HepG2 (cell line): ENCODE data around the gene CIB2. TPM values are rescaled to one million over a fixed set of nuclear protein-coding genes. Genes with fewer than 3 reads are reported as not detected.

Experiments used
- ARID5B ChIP-seq: IDR thresholded peaks from 2 replicates; pipeline ENCODE4 v1.4.0; 2020; ENCODE audit warnings: mild to moderate bottlenecking, missing genetic modification reagents
- FOXJ3 ChIP-seq: sonication (generic); formaldehyde crosslinking; IDR thresholded peaks from 2 replicates; pipeline ENCODE4 v1.4.0; 2020; ENCODE audit warnings: missing genetic modification reagents, mild to moderate bottlenecking, borderline replicate concordance
- JUND ChIP-seq: sonication (generic); formaldehyde crosslinking; IDR thresholded peaks from 2 replicates; pipeline ENCODE4 v1.8.0; 2022; ENCODE audit warnings: mild to moderate bottlenecking, missing genetic modification reagents
- NFE2 ChIP-seq: sonication (generic); formaldehyde crosslinking; IDR thresholded peaks from 2 replicates; pipeline ENCODE4 v1.4.0; 2020; ENCODE audit warnings: missing genetic modification reagents
- NFYC ChIP-seq: IDR thresholded peaks from 2 replicates; pipeline ENCODE4 v1.6.1; 2016; ENCODE audit warnings: missing genetic modification reagents, missing compliant biosample characterization
- NPAS2 ChIP-seq: sonication (generic); formaldehyde crosslinking; IDR thresholded peaks from 2 replicates; pipeline ENCODE4 v1.8.0; 2022; ENCODE audit warnings: mild to moderate bottlenecking, missing genetic modification reagents, borderline replicate concordance
- PCBP1 ChIP-seq: fragments of 200-400 bp; formaldehyde crosslinking; IDR thresholded peaks from 2 replicates; pipeline ENCODE4 v1.6.1; 2017; ENCODE audit warnings: mild to moderate bottlenecking, low read depth, low read length, borderline replicate concordance
- RARA ChIP-seq: IDR thresholded peaks from 2 replicates; pipeline ENCODE4 v1.6.1; 2016; ENCODE audit warnings: missing genetic modification reagents, missing compliant biosample characterization
- RFX1 ChIP-seq: fragments of 450-650 bp; IDR thresholded peaks from 2 replicates; pipeline ENCODE4 v1.6.1; 2017
- RNF2 ChIP-seq: fragments of 450-650 bp; conservative IDR thresholded peaks from 2 replicates; pipeline ENCODE4 v1.6.1; 2016; ENCODE audit warnings: low read depth
- SPEN ChIP-seq: sonication (generic); formaldehyde crosslinking; IDR thresholded peaks from 2 replicates; pipeline ENCODE4 v1.5.1; 2020; ENCODE audit warnings: low read depth, mild to moderate bottlenecking, missing genetic modification reagents
- ZBTB20 ChIP-seq: sonication (generic); formaldehyde crosslinking; IDR thresholded peaks from 2 replicates; pipeline ENCODE4 v1.8.1; 2023; ENCODE audit warnings: missing genetic modification reagents, low read depth, mild to moderate bottlenecking, borderline replicate concordance
- ZFYVE20 ChIP-seq: sonication (generic); formaldehyde crosslinking; IDR thresholded peaks from 2 replicates; pipeline ENCODE4 v1.8.0; 2023; ENCODE audit warnings: low read depth, mild to moderate bottlenecking, moderate library complexity, missing genetic modification reagents, borderline replicate concordance
- ZNF367 ChIP-seq: sonication (generic); formaldehyde crosslinking; IDR thresholded peaks from 2 replicates; pipeline ENCODE4 v1.4.0; 2020; ENCODE audit warnings: missing genetic modification reagents, borderline replicate concordance
- ZNF704 ChIP-seq: sonication (generic); formaldehyde crosslinking; IDR thresholded peaks from 2 replicates; pipeline ENCODE4 v1.8.1; 2023; ENCODE audit warnings: mild to moderate bottlenecking, inconsistent platforms, moderate library complexity, missing genetic modification reagents, borderline replicate concordance
- ZSCAN20 ChIP-seq: sonication (generic); formaldehyde crosslinking; IDR thresholded peaks from 2 replicates; pipeline ENCODE4 v1.4.0; 2020; ENCODE audit warnings: missing genetic modification reagents, mild to moderate bottlenecking, borderline replicate concordance
- polyA plus RNA-seq, 8 experiments: library from polyadenylated mRNA; depleted of rRNA in 3 of 8; stranded (reverse) in 7 of 8; unstranded in 1 of 8; fragments of >200 nt; fragmentation: Illumina TruSeq in 4 of 8; extraction: Trizol in 4 of 8; gene quantifications; 2 replicates each; pipeline versions ENCODE4 v1.2.1 to v1.2.3, GENCODE V29; 2011 to 2016; ENCODE audit warnings: low read depth in 4 of 8, missing spikeins in 1 of 8, mixed read lengths in 1 of 8; ENCODE audit not compliant: insufficient read depth in 1 of 8
- total RNA-seq, 5 experiments: library from RNA; depleted of rRNA; stranded (reverse); fragments of >200 nt; fragmentation: Illumina TruSeq; extraction: Trizol; gene quantifications; 2 replicates each; pipeline ENCODE4 v1.2.3, GENCODE V29; 2016; ENCODE audit warnings: low read depth in 1 of 5
- TF ChIP-seq, protein P1 (sequence below): sonication (generic); formaldehyde crosslinking; IDR thresholded peaks from 2 replicates; pipeline ENCODE4 v1.4.0; 2020; ENCODE audit warnings: missing genetic modification reagents, borderline replicate concordance
- TF ChIP-seq, protein P2 (sequence below): IDR thresholded peaks from 2 replicates; pipeline ENCODE4 v1.6.1; 2018; ENCODE audit warnings: missing genetic modification reagents, mild to moderate bottlenecking, missing compliant biosample characterization
- TF ChIP-seq, protein P3 (sequence below): IDR thresholded peaks from 2 replicates; pipeline ENCODE4 v1.6.1; 2016; ENCODE audit warnings: missing biosample characterization, missing genetic modification reagents, low read depth

The CIB2 gene
- total and polyA plus RNA-seq, 2 of the 13 experiments (the other 11 are each of a cell fraction or from before 2014, with no cell fraction given) = 1.4 to 1.5 TPM

DNA sequence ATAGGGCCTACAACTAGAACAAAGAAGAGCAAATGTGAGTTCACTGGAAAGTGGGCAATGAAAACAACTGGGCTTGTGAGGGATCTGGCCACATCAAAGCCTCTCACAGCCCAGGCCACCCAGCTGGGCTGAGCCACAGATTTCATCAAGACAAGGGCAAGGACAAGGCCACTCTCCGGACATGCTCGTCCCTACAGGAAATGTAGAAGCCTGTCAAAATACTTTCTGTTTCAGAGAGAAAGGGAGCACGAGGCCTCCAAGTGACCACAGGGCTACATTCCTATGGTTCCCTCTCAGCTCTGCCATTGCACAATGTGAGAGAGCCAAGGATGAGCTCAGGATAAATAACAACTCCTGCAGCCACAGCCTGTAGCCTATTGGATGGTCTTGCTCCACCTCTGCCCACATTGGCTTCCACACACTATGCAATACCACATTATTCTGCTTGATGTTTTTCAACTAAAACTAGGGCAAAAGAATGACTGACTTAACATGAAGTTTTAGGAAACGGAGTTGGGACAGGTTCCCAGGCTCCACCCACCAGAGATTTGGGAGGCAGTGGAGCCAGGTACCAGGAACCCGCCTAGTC, 65.9 kb downstream of the CIB2 start (continued):
- TF ChIP-seq, protein P1, sequence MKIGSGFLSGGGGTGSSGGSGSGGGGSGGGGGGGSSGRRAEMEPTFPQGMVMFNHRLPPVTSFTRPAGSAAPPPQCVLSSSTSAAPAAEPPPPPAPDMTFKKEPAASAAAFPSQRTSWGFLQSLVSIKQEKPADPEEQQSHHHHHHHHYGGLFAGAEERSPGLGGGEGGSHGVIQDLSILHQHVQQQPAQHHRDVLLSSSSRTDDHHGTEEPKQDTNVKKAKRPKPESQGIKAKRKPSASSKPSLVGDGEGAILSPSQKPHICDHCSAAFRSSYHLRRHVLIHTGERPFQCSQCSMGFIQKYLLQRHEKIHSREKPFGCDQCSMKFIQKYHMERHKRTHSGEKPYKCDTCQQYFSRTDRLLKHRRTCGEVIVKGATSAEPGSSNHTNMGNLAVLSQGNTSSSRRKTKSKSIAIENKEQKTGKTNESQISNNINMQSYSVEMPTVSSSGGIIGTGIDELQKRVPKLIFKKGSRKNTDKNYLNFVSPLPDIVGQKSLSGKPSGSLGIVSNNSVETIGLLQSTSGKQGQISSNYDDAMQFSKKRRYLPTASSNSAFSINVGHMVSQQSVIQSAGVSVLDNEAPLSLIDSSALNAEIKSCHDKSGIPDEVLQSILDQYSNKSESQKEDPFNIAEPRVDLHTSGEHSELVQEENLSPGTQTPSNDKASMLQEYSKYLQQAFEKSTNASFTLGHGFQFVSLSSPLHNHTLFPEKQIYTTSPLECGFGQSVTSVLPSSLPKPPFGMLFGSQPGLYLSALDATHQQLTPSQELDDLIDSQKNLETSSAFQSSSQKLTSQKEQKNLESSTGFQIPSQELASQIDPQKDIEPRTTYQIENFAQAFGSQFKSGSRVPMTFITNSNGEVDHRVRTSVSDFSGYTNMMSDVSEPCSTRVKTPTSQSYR (CRISPR knock-in tag) = peak; percentile 44; the same call in 1 of the 2 replicates
- TF ChIP-seq, protein P2, sequence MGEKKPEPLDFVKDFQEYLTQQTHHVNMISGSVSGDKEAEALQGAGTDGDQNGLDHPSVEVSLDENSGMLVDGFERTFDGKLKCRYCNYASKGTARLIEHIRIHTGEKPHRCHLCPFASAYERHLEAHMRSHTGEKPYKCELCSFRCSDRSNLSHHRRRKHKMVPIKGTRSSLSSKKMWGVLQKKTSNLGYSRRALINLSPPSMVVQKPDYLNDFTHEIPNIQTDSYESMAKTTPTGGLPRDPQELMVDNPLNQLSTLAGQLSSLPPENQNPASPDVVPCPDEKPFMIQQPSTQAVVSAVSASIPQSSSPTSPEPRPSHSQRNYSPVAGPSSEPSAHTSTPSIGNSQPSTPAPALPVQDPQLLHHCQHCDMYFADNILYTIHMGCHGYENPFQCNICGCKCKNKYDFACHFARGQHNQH (CRISPR knock-in tag) = peak; percentile 97
- TF ChIP-seq ZSCAN20 (CRISPR knock-in tag) (no peak), RARA (CRISPR knock-in tag) (peak; percentile 97), ZBTB20 (CRISPR knock-in tag) (peak; percentile 83; the same call in 1 of the 2 replicates), JUND (CRISPR knock-in tag) (peak; percentile 68), ZFYVE20 (CRISPR knock-in tag) (no peak), FOXJ3 (CRISPR knock-in tag) (peak; percentile 93; the same call in 1 of the 2 replicates), NFE2 (CRISPR knock-in tag) (no peak), ZNF704 (CRISPR knock-in tag) (0 out of 2 replicates have a peak, but pooled peaks have one; percentile 58), RFX1 (no peak), ARID5B (peak; percentile 100), NPAS2 (CRISPR knock-in tag) (no peak), SPEN (CRISPR knock-in tag) (peak; percentile 69), NFYC (CRISPR knock-in tag) (peak; percentile 51; the same call in 1 of the 2 replicates), ZNF367 (no peak), PCBP1 (no peak), RNF2 (peak; percentile 61; the same call in 1 of the 2 replicates)
- TF ChIP-seq, protein P3, sequence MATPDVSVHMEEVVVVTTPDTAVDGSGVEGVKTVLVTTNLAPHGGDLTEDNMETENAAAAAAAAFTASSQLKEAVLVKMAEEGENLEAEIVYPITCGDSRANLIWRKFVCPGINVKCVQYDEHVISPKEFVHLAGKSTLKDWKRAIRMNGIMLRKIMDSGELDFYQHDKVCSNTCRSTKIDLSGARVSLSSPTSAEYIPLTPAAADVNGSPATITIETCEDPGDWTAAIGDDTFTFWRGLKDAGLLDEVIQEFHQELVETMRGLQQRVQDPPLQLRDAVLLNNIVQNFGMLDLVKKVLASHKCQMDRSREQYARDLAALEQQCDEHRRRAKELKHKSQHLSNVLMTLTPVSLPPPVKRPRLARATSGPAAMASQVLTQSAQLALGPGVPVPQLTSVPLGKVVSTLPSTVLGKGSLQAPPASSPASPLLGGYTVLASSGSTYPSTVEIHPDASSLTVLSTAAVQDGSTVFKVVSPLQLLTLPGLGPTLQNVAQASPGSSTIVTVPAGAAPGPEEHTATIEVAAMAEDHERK = 0 out of 2 replicates have a peak, but pooled peaks have one; percentile 32
